B cell (primary cell): ENCODE data around the gene SKA1. TPM values are rescaled to one million over a fixed set of nuclear protein-coding genes. Genes with fewer than 3 reads are reported as not detected.

Source experiments
- ATAC-seq: fragments of 200-7000 bp; cut with Tn5 transposase; one replicate; pipeline ENCODE4 v1.10.0; 2021; ENCODE audit warnings: low read depth, mild to moderate bottlenecking, moderate number of reproducible peaks, moderate library complexity
- CTCF ChIA-PET: fragments of 350-600 bp; sonication (Branson Sonifier 250); formaldehyde crosslinking; loops from one replicate; lab custom pipeline; 2021; ENCODE audit warnings: antibody characterized with exemption, inconsistent platforms; lab: Charles Lee
- POLR2A ChIA-PET: fragments of 350-600 bp; sonication (Branson Sonifier 250); formaldehyde crosslinking; loops from one replicate; lab custom pipeline; 2021; ENCODE audit warnings: antibody characterized with exemption; lab: Charles Lee
- DNase-seq: peaks from one replicate; pipeline ENCODE4 v3.0.0; 2013
- H2AFZ ChIP-seq: 2 replicates; pipeline ENCODE4 v1.6.1; 2012; ENCODE audit warnings: mild to moderate bottlenecking, low read depth, low read length; ENCODE audit not compliant: insufficient read depth, poor library complexity, severe bottlenecking
- H3K27ac ChIP-seq, 2 donors: 1 replicate in 1 of 2; 2 replicates in 1 of 2; pipeline ENCODE4 v1.5.1; 2012 to 2013; ENCODE audit warnings: low read length in 2 of 2, mild to moderate bottlenecking in 2 of 2, moderate library complexity in 1 of 2
- H3K27me3 ChIP-seq, 4 experiments: fragments of 200-600 bp in 1 of 4; sonication (generic) in 1 of 4; replicated peaks in 1 of 4; 1 replicate in 2 of 4; 2 replicates in 2 of 4; pipeline versions ENCODE4 v1.6.1 to v1.7.0; 2013 to 2016; ENCODE audit warnings: low read length in 3 of 4, mild to moderate bottlenecking in 2 of 4, mixed read lengths in 1 of 4, moderate library complexity in 1 of 4; ENCODE audit not compliant: insufficient read depth in 4 of 4, control insufficient read depth in 3 of 4; ENCODE audit errors: control extremely low read depth in 1 of 4
- H3K36me3 ChIP-seq, 2 experiments: replicated peaks in 1 of 2; 1 replicate in 1 of 2; 2 replicates in 1 of 2; pipeline versions ENCODE4 v1.6.1 to v1.7.1; 2013; ENCODE audit warnings: low read length in 1 of 2; ENCODE audit not compliant: insufficient read depth in 2 of 2, control insufficient read depth in 1 of 2; ENCODE audit errors: control extremely low read depth in 1 of 2, extremely low read depth in 1 of 2
- H3K4me1 ChIP-seq, 2 donors: fragments of 200-600 bp in 1 of 2; sonication (generic) in 1 of 2; 1 replicate in 1 of 2; 2 replicates in 1 of 2; pipeline versions ENCODE4 v1.5.1 to v1.6.1; 2013 to 2017; ENCODE audit warnings: low read length in 2 of 2; ENCODE audit not compliant: control insufficient read depth in 2 of 2, insufficient read depth in 2 of 2
- H3K4me2 ChIP-seq: replicated peaks from 2 replicates; pipeline ENCODE3; 2012; ENCODE audit warnings: mild to moderate bottlenecking, low read depth, low read length; ENCODE audit not compliant: poor library complexity, severe bottlenecking
- H3K4me3 ChIP-seq, 5 experiments: fragments of 200-600 bp in 1 of 5; sonication (generic) in 1 of 5; 1 replicate in 3 of 5; 2 replicates in 2 of 5; pipeline versions ENCODE4 v1.5.1 to v1.7.0; 2011 to 2016; ENCODE audit warnings: low read length in 4 of 5, mild to moderate bottlenecking in 4 of 5, low read depth in 2 of 5, control low read depth in 1 of 5, moderate library complexity in 1 of 5; ENCODE audit not compliant: insufficient read depth in 1 of 5; ENCODE audit errors: control extremely low read depth in 1 of 5, extremely low read depth in 1 of 5
- H3K79me2 ChIP-seq: fragments of 200-600 bp; sonication (generic); one replicate; pipeline ENCODE4 v1.6.0; 2016; ENCODE audit warnings: low read length; ENCODE audit not compliant: control insufficient read depth, insufficient read depth
- H3K9ac ChIP-seq: fragments of 200-600 bp; sonication (generic); 2 replicates; pipeline ENCODE4 v1.6.1; 2017; ENCODE audit warnings: mild to moderate bottlenecking, low read length, moderate library complexity
- H3K9me3 ChIP-seq, 3 donors: one replicate each; pipeline versions ENCODE4 v1.6.1 to v1.7.1; 2013; ENCODE audit warnings: low read length in 2 of 3; ENCODE audit not compliant: control insufficient read depth in 2 of 3, insufficient read depth in 1 of 3; ENCODE audit errors: control extremely low read depth in 1 of 3
- H4K20me1 ChIP-seq: 2 replicates; pipeline ENCODE4 v1.6.0; 2012; ENCODE audit warnings: mild to moderate bottlenecking, low read length; ENCODE audit not compliant: insufficient read depth, control insufficient read depth, poor library complexity, severe bottlenecking
- H3K27ac Mint-ChIP-seq: one replicate; pipeline ENCODE4 v1.8.0; 2021; ENCODE audit warnings: mixed read lengths
- H3K27me3 Mint-ChIP-seq: one replicate; pipeline ENCODE4 v1.8.0; 2021; ENCODE audit warnings: mixed read lengths
- H3K4me1 Mint-ChIP-seq: one replicate; pipeline ENCODE4 v1.8.0; 2021; ENCODE audit warnings: mixed read lengths
- H3K4me3 Mint-ChIP-seq: one replicate; pipeline ENCODE4 v1.8.0; 2021; ENCODE audit warnings: mixed read lengths
- H3K9me3 Mint-ChIP-seq: one replicate; pipeline ENCODE4 v1.8.0; 2022; ENCODE audit warnings: mixed read lengths; ENCODE audit not compliant: insufficient read depth
- EZH2 ChIP-seq: IDR thresholded peaks from 2 replicates; pipeline ENCODE4 v1.6.1; 2012; ENCODE audit warnings: borderline replicate concordance, low read depth, mild to moderate bottlenecking, moderate library complexity, low read length; ENCODE audit not compliant: insufficient read depth, poor library complexity, severe bottlenecking
- WGBS: methylation state at CpG from one replicate; pipeline ENCODE4 v1.1.5; 2013; ENCODE audit warnings: missing lambda C conversion rate; ENCODE audit not compliant: insufficient coverage; 5-methylcytosine and 5-hydroxymethylcytosine counted together
- intact Hi-C: fragments of 100-400 bp; cut with micrococcal nuclease; formaldehyde crosslinking; loops from one replicate; pipeline ENCODE4 v1.10.0; 2022
- polyA plus RNA-seq: library from polyadenylated mRNA; depleted of rRNA; stranded (reverse); fragments of >200 nt; gene quantifications from 2 replicates; pipeline ENCODE4 v1.2.3, GENCODE V29; 2012
- total RNA-seq, 2 donors: library from RNA; stranded (reverse); fragments of 120-200 nt in 1 of 2; gene quantifications; 1 replicate in 1 of 2; 2 replicates in 1 of 2; pipeline versions ENCODE4 v1.2.3 to v1.2.4, GENCODE V29; 2013 to 2022
- TF ChIP-seq, protein P1 (sequence below): fragments of 200-600 bp; IDR thresholded peaks from one replicate; pipeline ENCODE4 v1.8.0; 2022; ENCODE audit warnings: antibody characterized with exemption, mild to moderate bottlenecking

SKA1 gene
- total and polyA plus RNA-seq, 2 donors (not counting 1 experiment from before 2014, with no cell fraction given) = 0.28 to 0.52 TPM

DNA sequence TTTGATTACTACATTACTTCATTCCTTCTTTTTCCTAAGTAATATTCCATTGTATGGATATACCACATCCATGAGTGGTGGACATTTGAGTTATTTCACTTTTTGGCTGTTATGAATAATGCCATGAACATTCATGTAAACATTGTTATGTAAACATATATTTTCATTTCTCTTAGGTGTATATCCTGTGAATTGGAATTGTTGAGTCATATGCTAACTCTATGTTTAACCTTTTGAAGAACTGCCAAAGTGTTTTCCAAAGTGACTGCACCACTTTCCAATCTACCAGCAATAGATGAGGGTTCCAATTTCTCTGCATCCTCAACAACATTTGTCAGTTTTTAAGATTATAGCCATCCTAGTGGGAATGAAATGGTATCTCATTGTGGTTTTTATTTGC lies 44.7 kb upstream of the SKA1 start:
- Mint-ChIP-seq H3K27ac (no peak overlapping the region), H3K27me3 (peaks cover 8% of the 10 kb centered on the region), H3K9me3 (no peaks in the 10 kb centered on the region), H3K4me3 (no peak overlapping the region), H3K4me1 (peaks cover 43% of the 10 kb centered on the region)
- no peaks in the 10 kb centered on the region for H3K36me3 ChIP-seq
- H3K4me2 ChIP-seq = no peak overlapping the region
- H3K9me3 ChIP-seq = no peaks in the 10 kb centered on the region
- DNase-seq (no peak), ATAC-seq (no peak)
- peaks cover 0 to 5% (median 0%) of the 10 kb centered on the region in 4 experiments for H3K27me3 ChIP-seq
- POLR2A ChIA-PET = no interaction called here
- H3K9ac ChIP-seq = no peak overlapping the region
- H3K4me1 ChIP-seq = peaks cover 37 to 38% of the 10 kb centered on the region in 2 donors
- H3K27ac ChIP-seq = no peak overlapping the region
- H2AFZ ChIP-seq = no peak overlapping the region
- intact Hi-C loops = no loop called here
- CTCF ChIA-PET = no interaction called here
- H3K79me2 ChIP-seq = no peaks in the 10 kb centered on the region
- TF ChIP-seq, protein P1, sequence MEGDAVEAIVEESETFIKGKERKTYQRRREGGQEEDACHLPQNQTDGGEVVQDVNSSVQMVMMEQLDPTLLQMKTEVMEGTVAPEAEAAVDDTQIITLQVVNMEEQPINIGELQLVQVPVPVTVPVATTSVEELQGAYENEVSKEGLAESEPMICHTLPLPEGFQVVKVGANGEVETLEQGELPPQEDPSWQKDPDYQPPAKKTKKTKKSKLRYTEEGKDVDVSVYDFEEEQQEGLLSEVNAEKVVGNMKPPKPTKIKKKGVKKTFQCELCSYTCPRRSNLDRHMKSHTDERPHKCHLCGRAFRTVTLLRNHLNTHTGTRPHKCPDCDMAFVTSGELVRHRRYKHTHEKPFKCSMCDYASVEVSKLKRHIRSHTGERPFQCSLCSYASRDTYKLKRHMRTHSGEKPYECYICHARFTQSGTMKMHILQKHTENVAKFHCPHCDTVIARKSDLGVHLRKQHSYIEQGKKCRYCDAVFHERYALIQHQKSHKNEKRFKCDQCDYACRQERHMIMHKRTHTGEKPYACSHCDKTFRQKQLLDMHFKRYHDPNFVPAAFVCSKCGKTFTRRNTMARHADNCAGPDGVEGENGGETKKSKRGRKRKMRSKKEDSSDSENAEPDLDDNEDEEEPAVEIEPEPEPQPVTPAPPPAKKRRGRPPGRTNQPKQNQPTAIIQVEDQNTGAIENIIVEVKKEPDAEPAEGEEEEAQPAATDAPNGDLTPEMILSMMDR = no peak
- no peak for TF ChIP-seq EZH2
- no peak overlapping the region for H3K4me3 ChIP-seq
- no peaks in the 10 kb centered on the region for H4K20me1 ChIP-seq

DNA sequence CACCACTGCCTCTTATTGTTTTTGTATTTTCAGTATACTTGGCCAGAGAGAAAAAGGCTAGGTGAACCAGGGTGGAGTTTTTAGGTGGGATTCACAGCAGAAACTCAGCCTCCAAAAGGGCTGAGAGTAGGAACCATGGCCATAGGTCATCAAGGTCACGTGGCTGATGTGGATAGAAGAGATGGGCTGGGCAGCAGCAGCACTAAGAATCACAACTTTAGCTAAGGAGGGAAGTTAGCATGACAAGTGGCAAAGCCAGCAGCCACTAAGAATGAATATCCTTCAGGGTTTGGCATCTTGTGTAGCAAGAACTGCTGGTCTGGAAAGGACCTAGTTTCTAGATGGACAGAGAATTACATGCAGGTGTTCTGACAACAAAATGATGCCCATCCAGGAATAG lies 43.2 kb upstream of the SKA1 start:
- no peak overlapping the region for H3K27ac Mint-ChIP-seq
- H3K4me1 Mint-ChIP-seq = peaks cover 53% of the 10 kb centered on the region
- no peaks in the 10 kb centered on the region for H4K20me1 ChIP-seq
- H3K79me2 ChIP-seq = no peaks in the 10 kb centered on the region
- ChIA-PET POLR2A (no interaction called here), CTCF (interaction anchor here (1.3 to 2.4 kb wide), 3 partner anchors 11 to 25 kb away, joined by 5 to 13 read pairs (median 7); no protein-coding TSS in a partner anchor)
- no peaks in the 10 kb centered on the region for H3K9me3 ChIP-seq
- H3K4me3 ChIP-seq = no peak overlapping the region
- H3K27ac ChIP-seq = no peak overlapping the region
- H3K4me2 ChIP-seq = no peak overlapping the region
- H3K4me1 ChIP-seq = peaks cover 46 to 47% of the 10 kb centered on the region in 2 donors
- no peaks in the 10 kb centered on the region for H3K9me3 Mint-ChIP-seq
- TF ChIP-seq EZH2 = no peak
- TF ChIP-seq, protein P1 = no peak
- no peak overlapping the region for H2AFZ ChIP-seq
- H3K9ac ChIP-seq = no peak overlapping the region
- H3K27me3 ChIP-seq = peaks cover 0 to 5% (median 0%) of the 10 kb centered on the region in 4 experiments
- no peak overlapping the region for H3K4me3 Mint-ChIP-seq
- DNase-seq (no peak), ATAC-seq (no peak)
- WGBS = 100% methylated on average over 1 of the region's 1 CpG
- no peaks in the 10 kb centered on the region for H3K36me3 ChIP-seq
- intact Hi-C loops = no loop called here
- peaks cover 8% of the 10 kb centered on the region for H3K27me3 Mint-ChIP-seq
